ENCODE results near the gene ADPRS. TPM values are rescaled to one million over a fixed set of nuclear protein-coding genes. Genes with fewer than 3 reads are reported as not detected.

Gene ADPRS
- total RNA-seq, 1 experiment from 2014 or later, result 83.0 TPM

- intact Hi-C loops (cut with micrococcal nuclease), result loop anchor here (5.0 kb wide), 1 partner anchor 191 kb away; no protein-coding TSS in a partner anchor
- POLR2A ChIA-PET (ENCODE audit: unreplicated experiment), result no interaction called here
- H3K27ac ChIP-seq (ENCODE audit: low read length), result no peak overlapping the region
Observed at GRCh38 chr1:36096500-36097432, 8.1 kb downstream of the ADPRS start.

DNA sequence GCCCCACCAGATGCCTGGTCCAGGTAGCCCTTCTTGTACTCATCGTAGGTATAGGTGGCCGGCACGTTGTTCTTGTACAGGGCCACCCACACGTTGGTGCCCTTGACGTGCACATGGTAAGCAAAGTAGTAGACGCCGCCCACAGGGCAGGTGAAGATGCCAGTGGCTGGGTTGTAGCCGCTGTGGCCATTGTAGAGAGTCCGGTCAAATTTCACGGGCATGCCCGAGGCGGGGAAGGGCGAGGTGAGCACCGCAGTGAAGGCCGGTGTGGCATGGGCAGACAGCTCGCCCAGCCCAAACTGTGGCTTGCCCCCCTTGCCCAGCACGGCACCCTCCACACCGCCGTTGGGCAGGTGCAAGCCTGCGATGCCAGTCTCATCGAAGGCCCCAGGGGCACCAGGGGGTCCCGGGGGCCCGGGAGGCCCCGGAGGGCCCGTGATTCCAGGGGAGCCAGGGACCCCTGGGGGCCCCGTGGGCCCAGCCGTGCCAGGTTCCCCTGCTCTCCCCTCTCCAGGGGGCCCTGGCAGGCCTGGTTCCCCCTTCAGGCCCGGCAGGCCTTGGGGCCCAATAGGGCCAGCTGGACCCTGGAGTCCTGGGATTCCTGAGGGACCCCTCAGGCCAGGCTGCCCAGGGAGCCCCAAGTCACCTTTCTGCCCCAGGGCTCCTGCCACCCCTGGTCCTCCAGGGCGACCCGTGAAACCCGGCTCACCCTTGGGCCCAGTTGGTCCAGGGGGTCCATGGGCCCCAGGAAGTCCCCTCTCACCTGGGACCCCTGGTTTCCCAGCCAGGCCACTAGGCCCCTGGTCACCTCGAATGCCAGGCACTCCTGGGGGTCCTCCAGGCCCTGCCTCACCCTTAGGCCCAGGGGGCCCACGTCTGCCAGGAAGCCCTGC, 9.2 kb downstream of the ADPRS start:
- no TSS peak for BruUV-seq (replicated peaks)
- TF ChIP-seq, protein P1, sequence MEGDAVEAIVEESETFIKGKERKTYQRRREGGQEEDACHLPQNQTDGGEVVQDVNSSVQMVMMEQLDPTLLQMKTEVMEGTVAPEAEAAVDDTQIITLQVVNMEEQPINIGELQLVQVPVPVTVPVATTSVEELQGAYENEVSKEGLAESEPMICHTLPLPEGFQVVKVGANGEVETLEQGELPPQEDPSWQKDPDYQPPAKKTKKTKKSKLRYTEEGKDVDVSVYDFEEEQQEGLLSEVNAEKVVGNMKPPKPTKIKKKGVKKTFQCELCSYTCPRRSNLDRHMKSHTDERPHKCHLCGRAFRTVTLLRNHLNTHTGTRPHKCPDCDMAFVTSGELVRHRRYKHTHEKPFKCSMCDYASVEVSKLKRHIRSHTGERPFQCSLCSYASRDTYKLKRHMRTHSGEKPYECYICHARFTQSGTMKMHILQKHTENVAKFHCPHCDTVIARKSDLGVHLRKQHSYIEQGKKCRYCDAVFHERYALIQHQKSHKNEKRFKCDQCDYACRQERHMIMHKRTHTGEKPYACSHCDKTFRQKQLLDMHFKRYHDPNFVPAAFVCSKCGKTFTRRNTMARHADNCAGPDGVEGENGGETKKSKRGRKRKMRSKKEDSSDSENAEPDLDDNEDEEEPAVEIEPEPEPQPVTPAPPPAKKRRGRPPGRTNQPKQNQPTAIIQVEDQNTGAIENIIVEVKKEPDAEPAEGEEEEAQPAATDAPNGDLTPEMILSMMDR (conservative IDR thresholded peaks at IDR 0.05; ENCODE audit: low read depth, low read length), result no peak
- TF ChIP-seq EZH2phosphoT487 (IDR thresholded peaks at IDR 0.05; ENCODE audit: borderline replicate concordance, low read length) (no peak), EZH2 (IDR thresholded peaks at IDR 0.05; ENCODE audit: low read length, unreplicated experiment) (no peak)
- POLR2A ChIA-PET (ENCODE audit: unreplicated experiment), result no interaction called here
- H3K4me2 ChIP-seq (ENCODE audit: low read length), result no peak overlapping the region
- H3K9me3 ChIP-seq (ENCODE audit: low read length), result no peaks in the 10 kb centered on the region
- intact Hi-C loops (cut with micrococcal nuclease), result loop anchor here (5.0 kb wide), 1 partner anchor 189 kb away; no protein-coding TSS in a partner anchor
- no peaks in the 10 kb centered on the region for H4K20me1 ChIP-seq (ENCODE audit: low read length)
- H3K4me3 ChIP-seq (ENCODE audit: low read length), result no peak overlapping the region
- peaks cover 21% of the 10 kb centered on the region; the same call in 1 of the 2 replicates for H3K36me3 ChIP-seq (ENCODE audit: low read depth, low read length)
- no peak for DNase-seq
- H2AFZ ChIP-seq (ENCODE audit: low read length), result no peak overlapping the region
- H3K27me3 ChIP-seq (ENCODE audit: low read length), result no peaks in the 10 kb centered on the region
- H3K27ac ChIP-seq (ENCODE audit: low read length), result no peak overlapping the region
- CTCF ChIA-PET, result interaction anchor here (0.8 to 1.5 kb wide), 3 partner anchors 35 to 51 kb away, joined by 3 to 7 read pairs (median 4); partner anchors contain the start of gene TRAPPC3
- H3F3A ChIP-seq (ENCODE audit: low read length, unreplicated experiment), result no peaks in the 10 kb centered on the region
- no peaks in the 10 kb centered on the region for H3K79me2 ChIP-seq (ENCODE audit: low read length)
- no peak for ATAC-seq
- H3K9me2 ChIP-seq (replicated peaks; ENCODE audit: low read length), result no peaks in the 10 kb centered on the region
- H3K9ac ChIP-seq (ENCODE audit: low read length), result no peak overlapping the region
- no peaks in the 10 kb centered on the region for H3K4me1 ChIP-seq (ENCODE audit: insufficient read depth, low read length)

More at GRCh38 chr1:36096500-36097432, 8.1 kb downstream of the ADPRS start:
- CTCF ChIA-PET, result interaction anchor here (0.8 to 1.5 kb wide), 3 partner anchors 37 to 52 kb away, joined by 3 to 7 read pairs (median 4); partner anchors contain the start of gene TRAPPC3
- BruUV-seq (replicated peaks), result no TSS peak
- TF ChIP-seq, protein P1 (conservative IDR thresholded peaks at IDR 0.05; ENCODE audit: low read depth, low read length), result peak; percentile 53
- TF ChIP-seq EZH2phosphoT487 (IDR thresholded peaks at IDR 0.05; ENCODE audit: borderline replicate concordance, low read length), result no peak
- TF ChIP-seq EZH2 (IDR thresholded peaks at IDR 0.05; ENCODE audit: low read length, unreplicated experiment), result no peak
- Histone ChIP-seq H3K27me3 (ENCODE audit: low read length) (no peaks in the 10 kb centered on the region), H3K9me3 (ENCODE audit: low read length) (no peaks in the 10 kb centered on the region), H3K9me2 (replicated peaks; ENCODE audit: low read length) (no peaks in the 10 kb centered on the region), H4K20me1 (ENCODE audit: low read length) (no peaks in the 10 kb centered on the region), H3K4me1 (ENCODE audit: insufficient read depth, low read length) (no peaks in the 10 kb centered on the region), H3K36me3 (ENCODE audit: low read depth, low read length) (peaks cover 32% of the 10 kb centered on the region; the same call in 1 of the 2 replicates), H3F3A (ENCODE audit: low read length, unreplicated experiment) (no peaks in the 10 kb centered on the region), H3K4me2 (ENCODE audit: low read length) (no peak overlapping the region), H3K4me3 (ENCODE audit: low read length) (no peak overlapping the region), H3K79me2 (ENCODE audit: low read length) (no peaks in the 10 kb centered on the region), H2AFZ (ENCODE audit: low read length) (no peak overlapping the region), H3K9ac (ENCODE audit: low read length) (no peak overlapping the region)
- ATAC-seq (peak; percentile 50), DNase-seq (peak; percentile 29)

Data from PC-3 (cell line).